A549 (cell line): ENCODE results near the gene CERS6. TPM values are rescaled to one million over a fixed set of nuclear protein-coding genes. Genes with fewer than 3 reads are reported as not detected.

Experiments used
- ATAC-seq, 2 experiments: fragments of 200-7000 bp in 1 of 2; fragments of >200 bp in 1 of 2; cut with Nextera tagmentation in 1 of 2; cut with Tn5 transposase in 1 of 2; 3 replicates each; pipeline versions ENCODE4 v1.8.0 to v1.9.1; 2018 to 2020; ENCODE audit warnings: mild to moderate bottlenecking in 1 of 2, moderate library complexity in 1 of 2
- CTCF ChIA-PET: fragments of 300-600 bp; sonication (Branson Sonifier 250); formaldehyde crosslinking; extraction: SDS; loops from one replicate; lab custom pipeline; 2021; ENCODE audit warnings: antibody characterized with exemption, inconsistent platforms; lab: Yijun Ruan, JAX
- POLR2A ChIA-PET: fragments of 350-600 bp; formaldehyde crosslinking; extraction: SDS; loops from one replicate; lab custom pipeline; 2021; ENCODE audit warnings: antibody characterized with exemption, inconsistent platforms; lab: Yijun Ruan, JAX
- DNase-seq, 2 experiments: peaks; one replicate each; pipeline versions ENCODE4 v3.0.0 to v3.0.0-alpha.2; 2011 to 2016; ENCODE audit warnings: low read depth in 1 of 2, low spot score in 1 of 2
- FAIRE-seq: peaks from 2 replicates; lab custom pipeline; 2011; peaks lifted over from hg19 to GRCh38; lab: Jason Lieb, UNC
- H3K27ac ChIP-seq, 2 experiments: fragments of >200 bp; sonication (Bioruptor Twin); formaldehyde crosslinking; 3 replicates each; pipeline ENCODE4 v1.5.1; 2016 to 2017
- H3K4me1 ChIP-seq: fragments of >200 bp; sonication (Bioruptor Twin); formaldehyde crosslinking; 3 replicates; pipeline ENCODE4 v1.6.1; 2016
- H3K4me2 ChIP-seq: fragments of >200 bp; sonication (Bioruptor Twin); formaldehyde crosslinking; 3 replicates; pipeline ENCODE4 v1.6.1; 2016
- H3K4me3 ChIP-seq: fragments of >200 bp; sonication (Bioruptor Twin); formaldehyde crosslinking; 3 replicates; pipeline ENCODE4 v1.5.1; 2016
- H3K9me3 ChIP-seq: fragments of >200 bp; sonication (Bioruptor Twin); formaldehyde crosslinking; 3 replicates; pipeline ENCODE4 v1.6.1; 2016
- CBX8 ChIP-seq: fragments of 200-600 bp; sonication (generic); IDR thresholded peaks from 2 replicates; pipeline ENCODE4 v1.6.1; 2016
- CHD2 ChIP-seq: fragments of 150-350 bp; IDR thresholded peaks from 2 replicates; pipeline ENCODE4 v1.6.1; 2014; ENCODE audit warnings: low read length; ENCODE audit not compliant: partially characterized antibody
- EHF ChIP-seq: fragments of 250-450 bp; sonication (Bioruptor Pico); IDR thresholded peaks from 2 replicates; pipeline ENCODE4 v1.5.0; 2020; ENCODE audit warnings: mild to moderate bottlenecking
- EHMT2 ChIP-seq: fragments of 200-600 bp; sonication (generic); IDR thresholded peaks from 2 replicates; pipeline ENCODE4 v1.6.1; 2016; ENCODE audit warnings: antibody characterized with exemption, low read depth, mild to moderate bottlenecking, moderate library complexity
- FOSB ChIP-seq: fragments of 250-450 bp; sonication (Bioruptor Pico); IDR thresholded peaks from 2 replicates; pipeline ENCODE4 v1.5.0; 2020; ENCODE audit warnings: mild to moderate bottlenecking, moderate library complexity
- HOXB5 ChIP-seq: fragments of 250-450 bp; sonication (Bioruptor Pico); IDR thresholded peaks from 2 replicates; pipeline ENCODE4 v1.5.0; 2020; ENCODE audit warnings: mild to moderate bottlenecking, moderate library complexity
- KDM5A ChIP-seq: fragments of 200-600 bp; sonication (generic); IDR thresholded peaks from 2 replicates; pipeline ENCODE4 v1.6.1; 2016; ENCODE audit warnings: antibody characterized with exemption, mild to moderate bottlenecking
- MAFK ChIP-seq: fragments of 450-650 bp; IDR thresholded peaks from 2 replicates; pipeline ENCODE4 v1.6.1; 2014; ENCODE audit not compliant: partially characterized antibody
- MAX ChIP-seq: IDR thresholded peaks from 2 replicates; pipeline ENCODE4 v1.6.1; 2012
- NPAS2 ChIP-seq: fragments of 250-450 bp; sonication (Bioruptor Pico); IDR thresholded peaks from 2 replicates; pipeline ENCODE4 v1.8.0; 2022; ENCODE audit warnings: mild to moderate bottlenecking, moderate library complexity, borderline replicate concordance
- POLR2A ChIP-seq: IDR thresholded peaks from 2 replicates; pipeline ENCODE4 v1.6.1; 2012; ENCODE audit warnings: mild to moderate bottlenecking, low read length
- RAD21 ChIP-seq, 2 experiments: fragments of >200 bp in 1 of 2; sonication (Bioruptor Twin) in 1 of 2; formaldehyde crosslinking in 1 of 2; IDR thresholded peaks in 1 of 2; conservative IDR thresholded peaks in 1 of 2; 2 replicates in 1 of 2; 3 replicates in 1 of 2; pipeline ENCODE4 v1.6.1; 2012 to 2018; ENCODE audit warnings: inconsistent platforms in 1 of 2
- REST ChIP-seq: fragments of 200-600 bp; sonication (generic); IDR thresholded peaks from 2 replicates; pipeline ENCODE4 v1.6.1; 2016; ENCODE audit warnings: antibody characterized with exemption, mild to moderate bottlenecking, moderate library complexity
- RNF2 ChIP-seq: fragments of 200-600 bp; sonication (generic); IDR thresholded peaks from 2 replicates; pipeline ENCODE4 v1.6.1; 2016; ENCODE audit warnings: low read depth, mild to moderate bottlenecking, antibody characterized with exemption, moderate library complexity, borderline replicate concordance
- WGBS: methylation state at CpG from one replicate; pipeline ENCODE4 v1.1.6; 2017; ENCODE audit errors: missing lambda C conversion rate; 5-methylcytosine and 5-hydroxymethylcytosine counted together
- polyA plus RNA-seq, 4 experiments: library from polyadenylated mRNA; depleted of rRNA in 3 of 4; stranded (reverse); fragments of >200 nt; fragmentation: RNase III in 1 of 4; extraction: RNeasy Plus Mini Kit Qiagen cat#74134 plus additional on column Dnase treatment in 1 of 4; gene quantifications; 2 replicates in 3 of 4; 3 replicates in 1 of 4; pipeline ENCODE4 v1.2.3, GENCODE V29; 2011 to 2017
- TF ChIP-seq, protein P1 (sequence below): fragments of 250-450 bp; sonication (Bioruptor Pico); IDR thresholded peaks from 2 replicates; pipeline ENCODE4 v1.5.0; 2020; ENCODE audit warnings: low read depth, mild to moderate bottlenecking, moderate library complexity
- TF ChIP-seq, protein P2 (sequence below): fragments of 150-350 bp; IDR thresholded peaks from 2 replicates; pipeline ENCODE4 v1.6.1; 2014; ENCODE audit warnings: low read depth, mild to moderate bottlenecking, low read length
- TF ChIP-seq, protein P3 (sequence below): fragments of 450-650 bp; IDR thresholded peaks from 2 replicates; pipeline ENCODE4 v1.6.1; 2014; ENCODE audit warnings: antibody characterized with exemption

CERS6 gene
- polyA plus RNA-seq, 2 of the 4 experiments (the other 2 are of a cell fraction): 12.0 to 16.9 TPM

- H3K4me1 ChIP-seq: no peaks in the 10 kb centered on the region
- FAIRE-seq (no peak), ATAC-seq (no peak), DNase-seq (no peak)
- 53% methylated on average over 2 of the region's 2 CpGs for WGBS
- TF ChIP-seq EHF (CRISPR knock-in tag): no peak
- TF ChIP-seq EHMT2: no peak
- TF ChIP-seq NPAS2 (CRISPR knock-in tag): no peak
- TF ChIP-seq, protein P1, sequence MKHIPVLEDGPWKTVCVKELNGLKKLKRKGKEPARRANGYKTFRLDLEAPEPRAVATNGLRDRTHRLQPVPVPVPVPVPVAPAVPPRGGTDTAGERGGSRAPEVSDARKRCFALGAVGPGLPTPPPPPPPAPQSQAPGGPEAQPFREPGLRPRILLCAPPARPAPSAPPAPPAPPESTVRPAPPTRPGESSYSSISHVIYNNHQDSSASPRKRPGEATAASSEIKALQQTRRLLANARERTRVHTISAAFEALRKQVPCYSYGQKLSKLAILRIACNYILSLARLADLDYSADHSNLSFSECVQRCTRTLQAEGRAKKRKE (CRISPR knock-in tag): no peak
- no peak for TF ChIP-seq CBX8
- TF ChIP-seq RAD21 (conservative IDR thresholded peaks at IDR 0.05 in 1 of 2, IDR thresholded peaks at IDR 0.05 in 1 of 2): no peak
- no peak for TF ChIP-seq RNF2
- no peak for TF ChIP-seq CHD2
- TF ChIP-seq MAX: no peak
- TF ChIP-seq, protein P2, sequence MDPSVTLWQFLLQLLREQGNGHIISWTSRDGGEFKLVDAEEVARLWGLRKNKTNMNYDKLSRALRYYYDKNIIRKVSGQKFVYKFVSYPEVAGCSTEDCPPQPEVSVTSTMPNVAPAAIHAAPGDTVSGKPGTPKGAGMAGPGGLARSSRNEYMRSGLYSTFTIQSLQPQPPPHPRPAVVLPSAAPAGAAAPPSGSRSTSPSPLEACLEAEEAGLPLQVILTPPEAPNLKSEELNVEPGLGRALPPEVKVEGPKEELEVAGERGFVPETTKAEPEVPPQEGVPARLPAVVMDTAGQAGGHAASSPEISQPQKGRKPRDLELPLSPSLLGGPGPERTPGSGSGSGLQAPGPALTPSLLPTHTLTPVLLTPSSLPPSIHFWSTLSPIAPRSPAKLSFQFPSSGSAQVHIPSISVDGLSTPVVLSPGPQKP: no peak
- no peak for TF ChIP-seq KDM5A
- TF ChIP-seq MAFK: no peak
- H3K9me3 ChIP-seq: no peaks in the 10 kb centered on the region
- ChIA-PET POLR2A (no interaction called here), CTCF (interaction anchor here (2.3 kb wide), 1 partner anchor 15 kb away, joined by 7 read pairs; no protein-coding TSS in a partner anchor)
- no peak overlapping the region for H3K4me3 ChIP-seq
- no peak overlapping the region for H3K4me2 ChIP-seq
- no peak overlapping the region for H3K27ac ChIP-seq
These were observed 215.9 kb downstream of the CERS6 start for GRCh38 chr2:168671932-168672331.

- Histone ChIP-seq H3K4me2 (no peak overlapping the region), H3K4me1 (no peaks in the 10 kb centered on the region), H3K4me3 (no peak overlapping the region), H3K27ac (no peak overlapping the region), H3K9me3 (no peaks in the 10 kb centered on the region)
- ChIA-PET CTCF (no interaction called here), POLR2A (no interaction called here)
- TF ChIP-seq, protein P3, sequence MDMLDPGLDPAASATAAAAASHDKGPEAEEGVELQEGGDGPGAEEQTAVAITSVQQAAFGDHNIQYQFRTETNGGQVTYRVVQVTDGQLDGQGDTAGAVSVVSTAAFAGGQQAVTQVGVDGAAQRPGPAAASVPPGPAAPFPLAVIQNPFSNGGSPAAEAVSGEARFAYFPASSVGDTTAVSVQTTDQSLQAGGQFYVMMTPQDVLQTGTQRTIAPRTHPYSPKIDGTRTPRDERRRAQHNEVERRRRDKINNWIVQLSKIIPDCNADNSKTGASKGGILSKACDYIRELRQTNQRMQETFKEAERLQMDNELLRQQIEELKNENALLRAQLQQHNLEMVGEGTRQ: no peak
- TF ChIP-seq FOSB (CRISPR knock-in tag) (no peak), POLR2A (no peak), HOXB5 (CRISPR knock-in tag) (no peak), REST (peak; percentile 38; the same call in 1 of the 2 replicates)
- ATAC-seq: no peak
- 82% methylated on average over 10 of the region's 10 CpGs for WGBS
- no peak for FAIRE-seq
- DNase-seq: no peak
These were observed 217.5 kb downstream of the CERS6 start for GRCh38 chr2:168673265-168674189.
